K562 (cell line): ENCODE results near the gene ZNF865. TPM values are rescaled to one million over a fixed set of nuclear protein-coding genes. Genes with fewer than 3 reads are reported as not detected.
A peak's percentile ranks its signal among the peaks of the same experiment; 100 is the strongest.

ENCODE experiments used
- ATAC-seq: fragments of 200-7000 bp; cut with Tn5 transposase; 3 replicates; pipeline ENCODE4 v1.9.1; 2020; ENCODE audit warnings: moderate library complexity
- BruUV-seq: library from RNA; stranded (reverse); fragments of 400-500 nt; replicated peaks from 2 replicates; lab custom pipeline; 2021; lab: Mats Ljungman, UMichigan
- CTCF ChIA-PET: fragments of 300-600 bp; formaldehyde crosslinking; extraction: SDS; loops from one replicate; lab custom pipeline; 2021; ENCODE audit warnings: low intra/inter-chr PET ratio; lab: Yijun Ruan, JAX
- POLR2A ChIA-PET: fragments of 300-600, 350-650 bp; sonication (Branson Sonifier 250); formaldehyde crosslinking; extraction: SDS; loops from one replicate; lab custom pipeline; 2021; ENCODE audit warnings: antibody characterized with exemption, inconsistent platforms; lab: Yijun Ruan, JAX
- DNase-seq, 4 experiments: peaks; one replicate each; pipeline versions ENCODE4 v3.0.0 to v3.0.0-alpha.2; 2011 to 2018; ENCODE audit warnings: low spot score in 3 of 4, mixed read lengths in 3 of 4; ENCODE audit errors: extremely low read depth in 1 of 4
- FAIRE-seq: peaks from 2 replicates; lab custom pipeline; 2011; peaks lifted over from hg19 to GRCh38; lab: Jason Lieb, UNC
- H2AFZ ChIP-seq: 2 replicates; pipeline ENCODE4 v1.6.0; 2011; ENCODE audit warnings: low read depth, low read length, control low read depth, inconsistent platforms
- H3K27ac ChIP-seq: fragments of 200-600 bp; 3 replicates; pipeline ENCODE4 v1.8.0; 2011; ENCODE audit warnings: low read depth, mild to moderate bottlenecking, control low read depth, inconsistent platforms, low read length, moderate library complexity, mixed read lengths; ENCODE audit errors: extremely low read depth
- H3K27me3 ChIP-seq, 2 experiments: fragments of 300-600 bp in 1 of 2; 2 replicates in 1 of 2; 3 replicates in 1 of 2; pipeline versions ENCODE4 v1.6.0 to v1.8.0; 2011; ENCODE audit warnings: inconsistent platforms in 2 of 2, low read length in 2 of 2, mild to moderate bottlenecking in 1 of 2, mixed read lengths in 1 of 2, moderate library complexity in 1 of 2; ENCODE audit not compliant: control insufficient read depth in 2 of 2, insufficient read depth in 2 of 2
- H3K36me3 ChIP-seq: fragments of 300-600 bp; 3 replicates; pipeline ENCODE4 v1.8.0; 2011; ENCODE audit warnings: mild to moderate bottlenecking, low read length, inconsistent platforms; ENCODE audit not compliant: control insufficient read depth, insufficient read depth
- H3K4me1 ChIP-seq, 2 experiments: fragments of 200-600 bp in 1 of 2; replicated peaks in 1 of 2; 2 replicates in 1 of 2; 3 replicates in 1 of 2; pipeline versions ENCODE4 v1.5.1 to v1.8.0; 2011; ENCODE audit warnings: inconsistent platforms in 2 of 2, low read length in 2 of 2, mild to moderate bottlenecking in 1 of 2, mixed read lengths in 1 of 2, moderate library complexity in 1 of 2; ENCODE audit not compliant: control insufficient read depth in 2 of 2, insufficient read depth in 2 of 2
- H3K4me2 ChIP-seq: 2 replicates; pipeline ENCODE4 v1.6.1; 2011; ENCODE audit warnings: low read length, control low read depth, inconsistent platforms, mixed read lengths; ENCODE audit not compliant: insufficient read depth
- H3K4me3 ChIP-seq: fragments of 200-600 bp; sonication (generic), shearing (Covaris generic); 2 replicates; pipeline ENCODE4 v1.5.1; 2016; ENCODE audit warnings: control low read depth, inconsistent platforms
- H3K79me2 ChIP-seq: fragments of 200-600 bp; 3 replicates; pipeline ENCODE4 v1.8.0; 2011; ENCODE audit warnings: low read length, inconsistent platforms; ENCODE audit not compliant: control insufficient read depth, insufficient read depth
- H3K9ac ChIP-seq, 2 experiments: 2 replicates each; pipeline versions ENCODE4 v1.6.0 to v1.6.1; 2011; ENCODE audit warnings: low read depth in 2 of 2, low read length in 2 of 2, control low read depth in 1 of 2, inconsistent platforms in 1 of 2, mild to moderate bottlenecking in 1 of 2, mixed read lengths in 1 of 2; ENCODE audit not compliant: insufficient read depth in 1 of 2
- H3K9me1 ChIP-seq: one replicate; pipeline ENCODE4 v1.6.0; 2011; ENCODE audit warnings: inconsistent platforms, mild to moderate bottlenecking, low read length, moderate library complexity; ENCODE audit not compliant: control insufficient read depth, insufficient read depth
- H3K9me3 ChIP-seq: replicated peaks from 2 replicates; pipeline ENCODE4 v1.5.1; 2011; ENCODE audit warnings: low read depth, low read length, inconsistent platforms; ENCODE audit not compliant: control insufficient read depth, insufficient read depth
- H4K20me1 ChIP-seq: replicated peaks from 2 replicates; pipeline ENCODE4 v1.6.1; 2011; ENCODE audit warnings: low read length, inconsistent platforms, mixed read lengths; ENCODE audit not compliant: control insufficient read depth, insufficient read depth
- MBD1 ChIP-seq: fragments of 250-450 bp; sonication (Bioruptor Pico); IDR thresholded peaks from 2 replicates; pipeline ENCODE4 v1.8.0; 2022; ENCODE audit warnings: inconsistent platforms
- NR0B1 ChIP-seq: fragments of 450-650 bp; IDR thresholded peaks from one replicate; pipeline ENCODE4 v1.6.1; 2018; ENCODE audit warnings: mild to moderate bottlenecking, moderate library complexity; ENCODE audit not compliant: partially characterized antibody
- ZBTB40 ChIP-seq, 2 experiments: fragments of 450-650 bp in 1 of 2; sonication (generic) in 1 of 2; formaldehyde crosslinking in 1 of 2; IDR thresholded peaks; 2 replicates each; pipeline versions ENCODE4 v1.7.1 to v1.9.0; 2016 to 2022; ENCODE audit warnings: inconsistent platforms in 1 of 2, mild to moderate bottlenecking in 1 of 2, missing genetic modification reagents in 1 of 2
- WGBS: fragments of 100-300 bp; shearing (Covaris generic); methylation state at CpG from one replicate; pipeline ENCODE4 v1.1.6; 2016; ENCODE audit warnings: low coverage, mixed read lengths; ENCODE audit not compliant: insufficient coverage; ENCODE audit errors: missing lambda C conversion rate; 5-methylcytosine and 5-hydroxymethylcytosine counted together
- in situ Hi-C: fragments of 300-500 bp; cut with MboI; formaldehyde crosslinking; loops from 4 replicates; pipeline ENCODE4 v1.15.0; 2018; ENCODE audit warnings: inconsistent platforms, mixed read lengths
- intact Hi-C: fragments of 100-400 bp; cut with micrococcal nuclease; formaldehyde crosslinking; loops from 2 replicates; pipeline ENCODE4 v1.14.2; 2022
- polyA plus RNA-seq, 8 experiments: library from polyadenylated mRNA; depleted of rRNA in 4 of 8; stranded (reverse) in 5 of 8; unstranded in 3 of 8; fragments of >200 nt; fragmentation: Nextera tagmentation in 2 of 8; fragmentation: Illumina TruSeq in 1 of 8; extraction: Ambion mirVana in 2 of 8; extraction: Trizol in 1 of 8; gene quantifications; 2 replicates each; pipeline versions ENCODE4 v1.2.1 to v1.2.3, GENCODE V29; 2011 to 2014; ENCODE audit warnings: inconsistent platforms in 1 of 8, missing spikeins in 1 of 8
- total RNA-seq, 7 experiments: library from RNA; depleted of rRNA in 6 of 7; stranded (reverse); fragments of >200 nt in 6 of 7; fragmentation: Illumina TruSeq in 2 of 7; extraction: Trizol in 2 of 7; gene quantifications; 2 replicates each; pipeline versions ENCODE4 v1.2.1 to v1.2.3, GENCODE V29; 2011 to 2021; ENCODE audit warnings: low replicate concordance in 1 of 7

ZNF865 gene
- total and polyA plus RNA-seq, 9 of the 15 experiments (the other 6 are each of a cell fraction or from before 2014, with no cell fraction given) = 0.40 to 18.8 (median 1.6) TPM; not detected in 2

GRCh38 chr19:55647732-55648584 lies 42.5 kb downstream of the ZNF865 start, which contains the start of gene CCDC106 (continued):
- no peak for TF ChIP-seq MBD1
- TF ChIP-seq, all 486 proteins: peak for 99

DNA sequence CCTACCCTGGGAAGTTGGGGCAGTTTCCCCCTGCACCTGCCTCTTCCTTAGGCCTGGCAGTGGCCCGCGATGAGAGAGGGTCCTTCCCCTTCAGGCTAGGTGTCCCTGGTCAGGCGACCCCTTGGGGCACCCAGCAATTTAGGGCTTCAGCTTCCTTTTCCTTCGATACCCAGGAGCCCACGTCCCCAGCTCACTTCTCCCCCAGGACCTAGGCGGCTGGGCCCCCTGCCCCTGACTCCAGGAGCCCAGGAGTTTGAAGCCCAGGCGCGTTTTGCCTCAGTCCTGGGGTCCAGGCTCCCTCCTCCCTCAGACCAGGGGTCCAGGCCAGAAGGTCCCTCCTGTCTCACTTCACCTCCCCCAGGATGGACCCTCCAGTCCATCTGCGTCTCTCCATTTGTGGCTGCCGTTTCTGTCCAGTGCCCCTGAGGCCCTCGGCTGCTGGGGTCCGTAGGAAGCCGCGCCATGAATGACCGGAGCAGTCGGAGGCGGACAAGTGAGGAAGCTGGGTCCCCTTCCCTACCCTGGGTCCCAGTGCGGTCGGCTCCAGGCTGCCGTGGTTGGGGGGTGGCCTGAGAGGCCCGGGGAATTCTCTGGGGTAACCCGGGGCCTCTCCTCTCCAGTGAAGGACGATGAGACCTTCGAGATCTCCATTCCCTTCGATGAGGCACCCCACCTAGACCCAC lies 43.3 kb downstream of the ZNF865 start:
- Histone ChIP-seq H3K4me1 (peaks cover 22 to 80% of the 10 kb centered on the region in 2 experiments; a peak in 4 of 5 replicates), H3K4me2 (peak overlapping the region; percentile 90), H2AFZ (peak overlapping the region; percentile 95), H3K36me3 (peaks cover 48% of the 10 kb centered on the region; the same call in 2 of the 3 replicates), H3K9ac (peak overlapping the region; percentile 89 to 98), H3K27me3 (no peaks in the 10 kb centered on the region), H3K79me2 (peaks cover 51% of the 10 kb centered on the region), H3K4me3 (peak overlapping the region; percentile 68), H4K20me1 (no peaks in the 10 kb centered on the region), H3K9me3 (no peaks in the 10 kb centered on the region), H3K27ac (peak overlapping the region; percentile 90), H3K9me1 (no peaks in the 10 kb centered on the region)
- CTCF ChIA-PET = no interaction called here
- ATAC-seq (peak; percentile 3), DNase-seq (no peak), FAIRE-seq (no peak)
- 16% methylated on average over 14 of the region's 25 CpGs for WGBS
- in situ Hi-C loops (loop anchor here (25.0 kb wide), 2 partner anchors 511 to 664 kb away; partner anchors contain the start of genes TNNT1 and ZSCAN5A), intact Hi-C loops (no loop called here)
- POLR2A ChIA-PET = interaction anchor here (0.6 to 1.8 kb wide), 6 partner anchors 11 to 612 kb away, joined by 3 to 7 read pairs (median 4); no protein-coding TSS in a partner anchor
- BruUV-seq = no TSS peak
- TF ChIP-seq NR0B1 (no peak), ZBTB40 (IDR thresholded peaks at IDR 0.05) (0 out of 2 replicates have a peak, but pooled peaks have one; percentile 36), ZBTB40 (CRISPR knock-in tag; IDR thresholded peaks at IDR 0.05) (no peak)
